IMR-90 (cell line): ENCODE data around the gene SPATA12. TPM values are rescaled to one million over a fixed set of nuclear protein-coding genes. Genes with fewer than 3 reads are reported as not detected.

Experiments
- ATAC-seq: fragments of 200-7000 bp; cut with Tn5 transposase; 2 replicates; pipeline ENCODE4 v1.9.1; 2020; ENCODE audit warnings: low read depth, mild to moderate bottlenecking, moderate library complexity
- BruUV-seq: library from RNA; stranded (reverse); fragments of 400-500 nt; replicated peaks from 2 replicates; lab custom pipeline; 2021; lab: Mats Ljungman, UMichigan
- CTCF ChIA-PET: fragments of 300-600 bp; formaldehyde crosslinking; extraction: SDS; loops from one replicate; lab custom pipeline; 2021; ENCODE audit warnings: antibody characterized with exemption; lab: Yijun Ruan, JAX
- POLR2A ChIA-PET: fragments of 300-600 bp; sonication (Branson Sonifier 250); formaldehyde crosslinking; loops from one replicate; lab custom pipeline; 2022; ENCODE audit warnings: antibody characterized with exemption; ENCODE audit not compliant: unreplicated experiment; lab: Charles Lee
- DNase-seq: peaks from one replicate; pipeline ENCODE4 v3.0.0; 2013
- H2AFZ ChIP-seq: replicated peaks from 2 replicates; pipeline ENCODE3; 2013; ENCODE audit warnings: low read length, mild to moderate bottlenecking; ENCODE audit not compliant: poor library complexity
- H2AK5ac ChIP-seq: 2 replicates; pipeline ENCODE4 v1.6.1; 2013; ENCODE audit warnings: low read depth, low read length, inconsistent platforms
- H2AK9ac ChIP-seq: replicated peaks from 2 replicates; pipeline ENCODE3; 2013; ENCODE audit warnings: mild to moderate bottlenecking, low read depth, low read length, moderate library complexity; ENCODE audit not compliant: poor library complexity
- H2BK120ac ChIP-seq: 2 replicates; pipeline ENCODE4 v1.6.1; 2013; ENCODE audit warnings: low read depth, low read length, inconsistent platforms
- H2BK15ac ChIP-seq: 3 replicates; pipeline ENCODE4 v1.6.1; 2013; ENCODE audit warnings: low read depth, low read length, inconsistent platforms
- H2BK20ac ChIP-seq: 2 replicates; pipeline ENCODE4 v1.6.1; 2013; ENCODE audit warnings: low read depth, mild to moderate bottlenecking, inconsistent platforms, low read length, moderate library complexity
- H2BK5ac ChIP-seq: 2 replicates; pipeline ENCODE4 v1.6.1; 2013; ENCODE audit warnings: mild to moderate bottlenecking, low read depth, low read length, inconsistent platforms; ENCODE audit not compliant: poor library complexity, severe bottlenecking
- H3K14ac ChIP-seq: replicated peaks from 2 replicates; pipeline ENCODE4 v1.6.1; 2013; ENCODE audit warnings: low read depth, low read length, inconsistent platforms
- H3K18ac ChIP-seq: 2 replicates; pipeline ENCODE4 v1.6.1; 2013; ENCODE audit warnings: low read depth, low read length, control low read depth
- H3K23ac ChIP-seq: 2 replicates; pipeline ENCODE4 v1.6.1; 2013; ENCODE audit warnings: low read depth, low read length, inconsistent platforms
- H3K27ac ChIP-seq: 2 replicates; pipeline ENCODE4 v1.5.1; 2013; ENCODE audit warnings: mild to moderate bottlenecking, control low read depth, low read length; ENCODE audit not compliant: insufficient read depth
- H3K27me3 ChIP-seq: 2 replicates; pipeline ENCODE4 v1.6.1; 2013; ENCODE audit warnings: low read length; ENCODE audit not compliant: control insufficient read depth, insufficient read depth
- H3K36me3 ChIP-seq: 2 replicates; pipeline ENCODE4 v1.6.1; 2013; ENCODE audit warnings: low read length, mixed read lengths; ENCODE audit not compliant: control insufficient read depth, insufficient read depth
- H3K4ac ChIP-seq: 2 replicates; pipeline ENCODE4 v1.6.1; 2013; ENCODE audit warnings: low read depth, low read length, inconsistent platforms
- H3K4me1 ChIP-seq: 2 replicates; pipeline ENCODE4 v1.6.1; 2013; ENCODE audit warnings: low read length, mixed read lengths; ENCODE audit not compliant: control insufficient read depth, insufficient read depth
- H3K4me2 ChIP-seq: 2 replicates; pipeline ENCODE4 v1.6.1; 2013; ENCODE audit warnings: low read depth, mild to moderate bottlenecking, control low read depth, low read length, moderate library complexity
- H3K4me3 ChIP-seq: 2 replicates; pipeline ENCODE4 v1.5.1; 2013; ENCODE audit warnings: low read depth, mild to moderate bottlenecking, control low read depth, low read length, moderate library complexity; ENCODE audit not compliant: insufficient read depth
- H3K56ac ChIP-seq: 2 replicates; pipeline ENCODE4 v1.6.1; 2013; ENCODE audit warnings: low read length, inconsistent platforms; ENCODE audit not compliant: insufficient read depth; ENCODE audit errors: extremely low read depth
- H3K79me1 ChIP-seq, 2 experiments: 2 replicates each; pipeline ENCODE4 v1.6.1; 2013; ENCODE audit warnings: low read length in 2 of 2, inconsistent platforms in 1 of 2, low read depth in 1 of 2
- H3K9ac ChIP-seq: 2 replicates; pipeline ENCODE4 v1.6.1; 2013; ENCODE audit warnings: low read depth, low read length, control low read depth
- H3K9me1 ChIP-seq: 2 replicates; pipeline ENCODE4 v1.6.1; 2013; ENCODE audit warnings: low read length, inconsistent platforms; ENCODE audit not compliant: insufficient read depth
- H3K9me3 ChIP-seq: 2 replicates; pipeline ENCODE4 v1.6.1; 2013; ENCODE audit warnings: low read length; ENCODE audit not compliant: control insufficient read depth, insufficient read depth
- H4K20me1 ChIP-seq: 2 replicates; pipeline ENCODE4 v1.6.1; 2013; ENCODE audit warnings: low read length, inconsistent platforms; ENCODE audit not compliant: insufficient read depth
- H4K5ac ChIP-seq: 2 replicates; pipeline ENCODE4 v1.6.1; 2013; ENCODE audit warnings: mild to moderate bottlenecking, low read depth, low read length, control low read depth
- H4K8ac ChIP-seq, 2 experiments: 2 replicates each; pipeline ENCODE4 v1.6.1; 2013; ENCODE audit warnings: low read depth in 2 of 2, low read length in 2 of 2, control low read depth in 1 of 2, inconsistent platforms in 1 of 2
- H4K91ac ChIP-seq: 2 replicates; pipeline ENCODE4 v1.6.1; 2013; ENCODE audit warnings: low read depth, low read length, inconsistent platforms; ENCODE audit not compliant: insufficient read depth
- BHLHE40 ChIP-seq: fragments of 150-350 bp; IDR thresholded peaks from 2 replicates; pipeline ENCODE4 v1.6.1; 2016; ENCODE audit warnings: mild to moderate bottlenecking, low read depth, low read length
- CHD1 ChIP-seq: IDR thresholded peaks from 2 replicates; pipeline ENCODE4 v1.6.1; 2012; ENCODE audit warnings: low read depth, low read length, improper control_type of control experiment
- CTCF ChIP-seq: conservative IDR thresholded peaks from 2 replicates; pipeline ENCODE4 v1.5.1; 2012; ENCODE audit warnings: mild to moderate bottlenecking, low read depth, low read length, improper control_type of control experiment
- MAZ ChIP-seq: IDR thresholded peaks from 2 replicates; pipeline ENCODE4 v1.6.1; 2012; ENCODE audit warnings: low read depth, mild to moderate bottlenecking, low read length, improper control_type of control experiment, moderate library complexity, borderline replicate concordance
- POLR2A ChIP-seq: IDR thresholded peaks from 2 replicates; pipeline ENCODE4 v1.6.1; 2012; ENCODE audit warnings: mild to moderate bottlenecking, low read depth, low read length
- RAD21 ChIP-seq: IDR thresholded peaks from 2 replicates; pipeline ENCODE4 v1.6.1; 2012; ENCODE audit warnings: low read length, improper control_type of control experiment
- USF2 ChIP-seq: fragments of 150-350 bp; IDR thresholded peaks from 2 replicates; pipeline ENCODE4 v1.6.1; 2017; ENCODE audit warnings: mild to moderate bottlenecking, antibody characterized with exemption, low read length, low read depth
- WGBS, 2 experiments: methylation state at CpG; one replicate each; pipeline versions ENCODE4 v1.1.5 to v1.1.7; 2013; ENCODE audit warnings: missing lambda C conversion rate in 2 of 2; ENCODE audit not compliant: insufficient read length in 1 of 2; ENCODE audit errors: extremely low coverage in 2 of 2; 5-methylcytosine and 5-hydroxymethylcytosine counted together
- dilution Hi-C: fragments of 300-500 bp; cut with HindIII; formaldehyde crosslinking; loops from one replicate; pipeline ENCODE4 v1.14.3; 2018; ENCODE audit warnings: low sequenced_read_pairs; ENCODE audit not compliant: unreplicated experiment
- in situ Hi-C: fragments of 300-500 bp; cut with MboI; formaldehyde crosslinking; loops from 3 replicates; pipeline ENCODE4 v1.14.3; 2019; ENCODE audit warnings: low sequenced_read_pairs, inconsistent platforms, mixed read lengths
- intact Hi-C: fragments of 100-400 bp; cut with micrococcal nuclease; formaldehyde crosslinking; loops from 2 replicates; pipeline ENCODE4 v1.10.0; 2022
- polyA plus RNA-seq, 3 experiments: library from polyadenylated mRNA; depleted of rRNA; stranded (reverse); fragments of >200 nt; gene quantifications; 2 replicates each; pipeline ENCODE4 v1.2.3, GENCODE V29; 2012; ENCODE audit warnings: low replicate concordance in 1 of 3
- total RNA-seq: library from RNA; depleted of rRNA; stranded (reverse); fragments of >200 nt; gene quantifications from 2 replicates; pipeline ENCODE4 v1.2.3, GENCODE V29; 2012
- TF ChIP-seq, protein P1 (sequence below): fragments of 150-350 bp; IDR thresholded peaks from 2 replicates; pipeline ENCODE4 v1.6.1; 2016; ENCODE audit warnings: low read depth, mild to moderate bottlenecking, low read length, moderate library complexity, borderline replicate concordance

The SPATA12 gene
- total and polyA plus RNA-seq, 2 of the 4 experiments (the other 2 are of a cell fraction): under 0.01 TPM; not detected in 1

GRCh38 chr3:57048728-57049127, 11.7 kb upstream of the SPATA12 start:
- H3K27ac ChIP-seq: no peak overlapping the region

More at GRCh38 chr3:57048728-57049127, 11.7 kb upstream of the SPATA12 start:
- Histone ChIP-seq H3K14ac (no peak overlapping the region), H2BK120ac (no peak overlapping the region), H3K9me1 (no peaks in the 10 kb centered on the region), H3K36me3 (no peaks in the 10 kb centered on the region), H3K4me2 (no peak overlapping the region), H3K18ac (no peak overlapping the region), H3K4me3 (no peak overlapping the region), H3K27me3 (no peaks in the 10 kb centered on the region; the same call in 1 of the 2 replicates), H3K79me1 (no peaks in the 10 kb centered on the region), H2AK9ac (no peak overlapping the region), H2BK15ac (no peak overlapping the region), H4K91ac (no peak overlapping the region), H2BK20ac (no peak overlapping the region), H2AFZ (no peak overlapping the region), H4K5ac (no peak overlapping the region), H2BK5ac (no peak overlapping the region), H2AK5ac (no peak overlapping the region), H3K9ac (no peak overlapping the region), H3K23ac (no peak overlapping the region), H4K8ac (no peak overlapping the region), H3K9me3 (no peaks in the 10 kb centered on the region), H4K20me1 (no peaks in the 10 kb centered on the region), H3K4me1 (peaks cover 8% of the 10 kb centered on the region; the same call in 1 of the 2 replicates), H3K56ac (no peak overlapping the region), H3K4ac (no peak overlapping the region)
- intact Hi-C loops: no loop called here
- dilution Hi-C loops: no loop called here
- ChIA-PET POLR2A (interaction anchor here (0.5 kb wide), 1 partner anchor 71 kb away, joined by 5 read pairs; no protein-coding TSS in a partner anchor), CTCF (no interaction called here)
- no peak for ATAC-seq
- WGBS, 2 experiments: 92% methylated on average over 4 of the region's 4 CpGs; no CpG with 5 or more reads in 1 of the 2 experiments
- BruUV-seq: no TSS peak
- DNase-seq: no peak
- in situ Hi-C loops: no loop called here
- no peak for TF ChIP-seq USF2
- TF ChIP-seq CTCF: no peak
- no peak for TF ChIP-seq POLR2A
- TF ChIP-seq BHLHE40: no peak
- no peak for TF ChIP-seq MAZ
- TF ChIP-seq RAD21: no peak
- no peak for TF ChIP-seq CHD1
- TF ChIP-seq, protein P1, sequence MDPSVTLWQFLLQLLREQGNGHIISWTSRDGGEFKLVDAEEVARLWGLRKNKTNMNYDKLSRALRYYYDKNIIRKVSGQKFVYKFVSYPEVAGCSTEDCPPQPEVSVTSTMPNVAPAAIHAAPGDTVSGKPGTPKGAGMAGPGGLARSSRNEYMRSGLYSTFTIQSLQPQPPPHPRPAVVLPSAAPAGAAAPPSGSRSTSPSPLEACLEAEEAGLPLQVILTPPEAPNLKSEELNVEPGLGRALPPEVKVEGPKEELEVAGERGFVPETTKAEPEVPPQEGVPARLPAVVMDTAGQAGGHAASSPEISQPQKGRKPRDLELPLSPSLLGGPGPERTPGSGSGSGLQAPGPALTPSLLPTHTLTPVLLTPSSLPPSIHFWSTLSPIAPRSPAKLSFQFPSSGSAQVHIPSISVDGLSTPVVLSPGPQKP: no peak
